H1 (cell line): Measurements from ENCODE around the gene NEDD8.

Source experiments
- CREB1 ChIP-seq: IDR thresholded peaks from 2 replicates; pipeline ENCODE4 v1.6.1; 2012; ENCODE audit warnings: inconsistent platforms
- JUND ChIP-seq: IDR thresholded peaks from 2 replicates; pipeline ENCODE4 v1.6.1; 2011; ENCODE audit warnings: mild to moderate bottlenecking, improper control_type of control experiment, low read length
- KDM1A ChIP-seq: fragments of 200-600, 300-600 bp; sonication (generic); IDR thresholded peaks from 2 replicates; pipeline ENCODE4 v1.7.1; 2016; ENCODE audit warnings: mild to moderate bottlenecking, low read length, borderline replicate concordance
- MAX ChIP-seq: IDR thresholded peaks from 2 replicates; pipeline ENCODE4 v1.6.1; 2012; ENCODE audit warnings: inconsistent platforms
- RAD21 ChIP-seq, 2 experiments: IDR thresholded peaks in 1 of 2; conservative IDR thresholded peaks in 1 of 2; 2 replicates each; pipeline ENCODE4 v1.6.1; 2011; ENCODE audit warnings: low read depth in 2 of 2, low read length in 2 of 2, improper control_type of control experiment in 1 of 2, inconsistent platforms in 1 of 2, mild to moderate bottlenecking in 1 of 2, moderate library complexity in 1 of 2
- SP1 ChIP-seq: IDR thresholded peaks from 2 replicates; pipeline ENCODE4 v1.6.1; 2011; ENCODE audit warnings: low read depth, low read length
- SUZ12 ChIP-seq: fragments of 200-600 bp; sonication (generic); IDR thresholded peaks from 2 replicates; pipeline ENCODE4 v1.6.1; 2012; ENCODE audit warnings: mild to moderate bottlenecking, inconsistent platforms, low read length, moderate library complexity, mixed read lengths
- TCF12 ChIP-seq: IDR thresholded peaks from 2 replicates; pipeline ENCODE4 v1.6.1; 2011; ENCODE audit warnings: low read depth, mild to moderate bottlenecking, low read length
- TF ChIP-seq, protein P1 (sequence below), 3 experiments: IDR thresholded peaks; 1 replicate in 2 of 3; 2 replicates in 1 of 3; pipeline versions ENCODE4 v1.5.1 to v1.6.1; 2011; ENCODE audit warnings: low read length in 3 of 3, mild to moderate bottlenecking in 3 of 3, inconsistent platforms in 2 of 3, low read depth in 1 of 3, moderate library complexity in 1 of 3; ENCODE audit not compliant: insufficient read depth in 1 of 3; ENCODE audit errors: control extremely low read depth in 1 of 3
- TF ChIP-seq, protein P2 (sequence below): IDR thresholded peaks from 2 replicates; pipeline ENCODE4 v1.6.1; 2011; ENCODE audit warnings: low read length, improper control_type of control experiment

DNA sequence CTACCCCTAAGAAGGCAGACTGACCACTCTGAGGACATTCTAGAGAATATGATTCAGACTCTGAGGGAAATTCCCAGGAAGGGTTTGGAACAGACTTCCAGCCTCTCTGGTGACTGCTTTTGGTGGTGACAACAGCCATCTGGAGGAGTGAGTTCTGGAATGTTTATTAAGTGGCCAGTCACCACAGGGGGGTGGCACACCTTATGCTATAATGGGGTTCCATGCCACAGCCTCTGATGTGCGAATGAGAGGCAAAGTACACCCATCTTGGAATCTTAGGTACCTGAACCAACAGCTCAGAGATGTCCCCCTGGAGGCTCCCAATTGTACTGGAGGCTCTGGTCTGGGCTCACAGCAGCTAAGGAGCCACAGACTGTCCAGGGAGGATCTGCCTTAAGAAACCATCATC lies 19.7 kb upstream of the NEDD8 start:
- TF ChIP-seq MAX (no peak), KDM1A (no peak), SP1 (no peak), JUND (no peak), SUZ12 (no peak), CREB1 (no peak), TCF12 (no peak), RAD21 (IDR thresholded peaks at IDR 0.05 in 1 of 2, conservative IDR thresholded peaks at IDR 0.05 in 1 of 2; ENCODE audit: low read depth in 2 of 2, low read length in 2 of 2) (no peak)
- TF ChIP-seq, protein P1, sequence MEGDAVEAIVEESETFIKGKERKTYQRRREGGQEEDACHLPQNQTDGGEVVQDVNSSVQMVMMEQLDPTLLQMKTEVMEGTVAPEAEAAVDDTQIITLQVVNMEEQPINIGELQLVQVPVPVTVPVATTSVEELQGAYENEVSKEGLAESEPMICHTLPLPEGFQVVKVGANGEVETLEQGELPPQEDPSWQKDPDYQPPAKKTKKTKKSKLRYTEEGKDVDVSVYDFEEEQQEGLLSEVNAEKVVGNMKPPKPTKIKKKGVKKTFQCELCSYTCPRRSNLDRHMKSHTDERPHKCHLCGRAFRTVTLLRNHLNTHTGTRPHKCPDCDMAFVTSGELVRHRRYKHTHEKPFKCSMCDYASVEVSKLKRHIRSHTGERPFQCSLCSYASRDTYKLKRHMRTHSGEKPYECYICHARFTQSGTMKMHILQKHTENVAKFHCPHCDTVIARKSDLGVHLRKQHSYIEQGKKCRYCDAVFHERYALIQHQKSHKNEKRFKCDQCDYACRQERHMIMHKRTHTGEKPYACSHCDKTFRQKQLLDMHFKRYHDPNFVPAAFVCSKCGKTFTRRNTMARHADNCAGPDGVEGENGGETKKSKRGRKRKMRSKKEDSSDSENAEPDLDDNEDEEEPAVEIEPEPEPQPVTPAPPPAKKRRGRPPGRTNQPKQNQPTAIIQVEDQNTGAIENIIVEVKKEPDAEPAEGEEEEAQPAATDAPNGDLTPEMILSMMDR (IDR thresholded peaks at IDR 0.05; ENCODE audit: control extremely low read depth in 1 of 3, insufficient read depth in 1 of 3, low read depth in 1 of 3, low read length in 3 of 3) = peak in 1 of 3 experiments; percentile 13; a peak in 1 of 4 replicates
- TF ChIP-seq, protein P2, sequence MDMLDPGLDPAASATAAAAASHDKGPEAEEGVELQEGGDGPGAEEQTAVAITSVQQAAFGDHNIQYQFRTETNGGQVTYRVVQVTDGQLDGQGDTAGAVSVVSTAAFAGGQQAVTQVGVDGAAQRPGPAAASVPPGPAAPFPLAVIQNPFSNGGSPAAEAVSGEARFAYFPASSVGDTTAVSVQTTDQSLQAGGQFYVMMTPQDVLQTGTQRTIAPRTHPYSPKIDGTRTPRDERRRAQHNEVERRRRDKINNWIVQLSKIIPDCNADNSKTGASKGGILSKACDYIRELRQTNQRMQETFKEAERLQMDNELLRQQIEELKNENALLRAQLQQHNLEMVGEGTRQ = no peak
